Stimulated activated CD4-positive, alpha-beta T cell treated with anti-CD3 and anti-CD28 coated beads, Interleukin-1b, Interleukin-23, amount 100 ng/mL, for 48 hours (primary cell): ENCODE results near the gene MAX.

Experiments used
- DNase-seq: peaks from one replicate; pipeline ENCODE4 v3.0.0-alpha.2; 2020

The MAX gene, protein sequence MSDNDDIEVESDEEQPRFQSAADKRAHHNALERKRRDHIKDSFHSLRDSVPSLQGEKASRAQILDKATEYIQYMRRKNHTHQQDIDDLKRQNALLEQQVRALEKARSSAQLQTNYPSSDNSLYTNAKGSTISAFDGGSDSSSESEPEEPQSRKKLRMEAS

GRCh38 chr14:65102441-65103149 is at the start of gene MAX:
MAX (minus strand) TSS chr14:65102517; CDS start chr14:65102339, 178 bp downstream.
- peak; percentile 99 for DNase-seq

GRCh38 chr14:65151609-65151956 is 49.3 kb upstream of the MAX start:
- DNase-seq = no peak

DNA sequence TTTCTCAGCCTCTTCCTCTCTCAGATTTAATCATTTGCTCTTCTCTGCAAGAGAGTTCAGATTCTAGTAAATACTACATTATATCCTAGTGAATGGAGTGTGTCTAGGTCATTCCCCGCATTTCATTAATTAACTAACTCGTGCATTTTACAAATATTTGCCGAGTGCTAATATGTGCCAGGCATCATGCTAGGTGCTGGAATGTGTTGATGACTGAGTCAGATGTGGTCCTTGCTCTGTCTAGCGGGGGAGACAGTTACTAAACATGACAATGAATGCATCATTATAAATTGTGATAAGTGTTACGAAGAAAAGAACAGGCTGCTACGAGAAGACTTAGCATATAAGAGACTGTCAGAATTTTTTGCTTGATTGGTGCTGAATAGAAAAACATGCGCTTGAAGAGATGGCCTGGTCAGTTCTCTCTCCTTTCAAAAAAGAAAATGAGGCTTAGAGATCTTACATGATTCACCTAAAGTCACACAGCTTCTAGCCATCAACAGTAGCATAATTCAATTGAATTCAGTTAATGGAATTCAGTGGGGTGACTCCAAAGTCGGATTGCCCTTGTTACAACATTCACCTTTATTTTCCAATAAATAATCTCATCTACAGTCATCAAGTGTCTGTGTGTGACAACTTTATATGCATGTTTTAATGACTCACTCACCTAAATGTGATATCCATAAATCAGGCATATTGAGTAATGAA is 48.7 kb upstream of the MAX start:
- no peak for DNase-seq

GRCh38 chr14:65149116-65149515 is 46.8 kb upstream of the MAX start:
- DNase-seq = no peak

DNA sequence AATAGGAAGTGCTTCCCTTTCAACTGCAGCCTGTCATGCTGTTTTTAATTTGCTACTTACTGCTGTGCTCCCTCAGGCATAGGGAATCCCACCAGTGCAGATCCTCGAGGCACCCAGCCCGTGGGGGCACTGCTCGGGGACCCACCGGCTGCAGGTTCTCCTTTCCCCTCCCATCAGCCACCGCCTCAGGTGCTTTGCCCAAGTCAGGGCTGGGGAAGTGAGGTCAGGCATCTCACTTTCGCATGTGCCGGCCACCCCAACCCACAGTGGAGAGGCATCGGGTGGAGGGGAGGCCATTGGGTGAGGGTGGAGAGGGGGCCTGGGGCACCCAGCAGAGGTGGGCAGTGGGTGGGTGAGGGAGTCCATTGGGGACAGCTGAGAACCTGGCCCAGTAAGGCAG is 41.9 kb upstream of the MAX start:
- no peak for DNase-seq

GRCh38 chr14:65142914-65143625 is 40.8 kb upstream of the MAX start:
- no peak for DNase-seq

DNA sequence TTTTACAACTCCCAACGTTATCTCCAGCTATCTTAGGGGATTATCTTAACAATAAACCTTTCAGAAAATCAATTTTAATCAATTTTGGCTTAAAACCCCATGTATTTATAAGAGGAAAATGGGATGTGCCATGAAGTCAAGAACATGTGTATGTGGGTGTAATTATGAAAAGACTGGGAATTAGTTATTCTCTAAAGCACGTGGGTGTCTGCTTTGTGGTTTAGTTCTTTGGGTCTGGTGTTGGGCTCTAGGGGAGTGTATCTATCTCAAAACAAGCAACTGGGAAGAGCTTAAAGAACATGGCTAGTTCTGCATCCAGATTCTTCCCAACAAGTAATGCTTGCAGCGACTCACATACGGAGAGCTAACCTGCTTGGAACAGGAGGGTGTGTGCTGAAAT is 40.1 kb upstream of the MAX start:
- DNase-seq = no peak

GRCh38 chr14:65141523-65141922 is 39.2 kb upstream of the MAX start:
- no peak for DNase-seq

DNA sequence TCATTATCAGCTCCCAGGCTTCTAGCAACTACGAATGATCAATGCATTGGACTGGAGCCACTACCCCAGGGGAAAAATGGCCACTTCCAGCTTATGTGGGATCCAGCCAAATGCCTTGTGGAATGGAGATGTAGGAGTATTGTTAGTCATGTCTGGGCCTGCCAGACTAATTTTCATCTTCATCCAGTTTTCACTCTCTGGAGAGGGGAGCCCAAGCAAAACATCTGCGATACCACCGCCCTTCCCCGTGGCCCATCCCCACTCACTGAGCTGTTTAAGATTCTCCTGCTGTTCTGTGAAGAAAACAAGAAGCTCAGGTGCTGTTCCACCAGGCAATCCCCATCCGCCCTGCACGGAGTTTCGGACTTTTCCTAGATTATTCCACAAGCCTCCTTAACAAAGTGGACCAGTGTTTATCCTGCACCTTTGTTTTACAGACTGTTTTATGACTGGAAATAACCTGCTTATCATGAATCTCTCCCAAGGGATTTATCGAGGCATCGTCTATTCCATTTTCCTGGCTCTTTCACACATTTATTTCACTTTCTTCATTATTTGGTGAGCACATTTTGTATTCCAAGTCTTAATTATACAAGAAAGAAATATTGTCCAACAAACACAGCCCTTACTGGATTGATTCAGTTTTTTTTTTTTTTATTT is 35.5 kb upstream of the MAX start:
- DNase-seq = no peak

- no peak for DNase-seq
These were observed 32.6 kb upstream of the MAX start for GRCh38 chr14:65134651-65135579.

DNA sequence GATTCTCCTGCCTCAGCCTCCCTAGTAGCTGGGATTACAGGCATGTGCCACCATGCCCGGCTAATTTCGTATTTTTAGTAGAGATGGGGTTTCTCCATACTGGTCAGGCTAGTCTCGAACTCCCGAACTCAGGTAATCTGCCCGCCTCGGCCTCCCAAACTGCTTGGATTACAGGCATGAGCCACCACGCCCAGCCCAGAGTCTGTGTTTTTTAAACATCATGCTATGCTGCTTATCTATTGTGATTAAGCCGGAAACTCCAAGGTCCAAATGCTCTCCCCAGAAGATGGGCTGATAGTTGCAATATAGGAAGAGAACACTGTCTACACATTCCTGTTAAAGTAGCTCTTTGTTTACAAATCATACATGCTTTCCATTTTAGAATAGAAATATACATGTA is 30.5 kb upstream of the MAX start:
- no peak for DNase-seq

DNA sequence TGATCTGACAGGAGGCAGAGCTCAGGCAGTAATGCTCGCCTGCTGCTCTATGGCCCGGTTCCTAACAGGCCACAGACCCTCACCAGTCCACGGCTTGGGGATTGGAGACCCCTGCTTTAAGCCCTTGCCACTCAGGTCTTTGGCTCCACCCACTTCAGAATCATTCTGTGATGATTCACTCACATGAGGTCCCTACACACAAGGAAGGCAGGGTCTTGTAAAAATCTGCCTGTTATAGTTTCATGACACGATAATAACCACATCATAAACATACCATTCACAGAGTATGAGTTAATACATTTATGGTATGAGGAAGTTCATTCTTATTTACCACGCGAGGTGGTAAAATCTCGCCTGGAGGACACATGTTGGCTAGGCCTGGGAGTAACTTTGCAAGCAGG is 29.0 kb upstream of the MAX start:
- DNase-seq = no peak

GRCh38 chr14:65128096-65128495 is 25.8 kb upstream of the MAX start:
- no peak for DNase-seq

- DNase-seq = no peak
These were observed 15.7 kb upstream of the MAX start for GRCh38 chr14:65117769-65118745.

- DNase-seq = no peak
These were observed 13.3 kb upstream of the MAX start for GRCh38 chr14:65115615-65116014.

DNA sequence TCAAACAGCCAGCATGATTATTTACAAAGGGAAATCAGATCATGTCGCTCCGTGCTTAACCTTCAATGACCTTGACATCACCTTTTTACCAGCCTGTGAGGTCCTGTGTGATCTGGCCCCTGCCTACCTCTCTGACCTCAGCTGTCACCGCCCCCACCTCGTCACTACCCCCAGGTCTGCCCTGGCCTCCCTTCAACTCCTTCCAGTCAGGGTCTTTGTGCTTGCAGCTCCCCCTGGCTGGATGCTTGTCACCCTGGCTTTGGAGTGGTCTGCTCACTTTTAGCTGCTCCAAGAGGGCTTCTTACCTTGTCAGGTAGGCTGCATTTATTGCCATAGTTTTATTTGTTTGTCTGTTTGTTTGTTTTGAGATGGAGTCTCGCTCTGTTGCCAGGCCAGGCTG is 8.2 kb upstream of the MAX start:
- DNase-seq = no peak

GRCh38 chr14:65109357-65109756 is 7.0 kb upstream of the MAX start:
- DNase-seq = no peak

DNA sequence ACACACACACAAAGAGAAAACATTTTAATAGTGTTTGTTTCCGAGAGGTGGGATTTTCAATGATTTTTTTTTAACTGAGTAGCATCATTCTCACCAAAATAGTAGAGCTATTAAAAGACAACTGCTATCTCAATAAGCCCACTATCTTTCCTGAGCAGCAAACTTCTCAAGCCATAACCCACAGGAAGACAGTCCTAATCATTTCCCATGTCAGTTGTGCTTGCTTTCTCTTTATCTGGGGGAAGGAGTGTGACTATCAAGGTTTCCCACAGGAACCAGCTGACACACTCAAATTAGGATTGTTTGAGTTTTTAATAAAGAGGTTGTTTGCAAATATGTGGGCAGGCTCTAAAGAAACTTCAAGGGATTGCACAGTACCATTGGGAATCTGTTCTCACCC is 4.9 kb upstream of the MAX start:
- DNase-seq = no peak

- no peak for DNase-seq
These were observed 4.4 kb upstream of the MAX start for GRCh38 chr14:65106736-65107135.

GRCh38 chr14:65106316-65106715 is 4.0 kb upstream of the MAX start:
- no peak for DNase-seq

DNA sequence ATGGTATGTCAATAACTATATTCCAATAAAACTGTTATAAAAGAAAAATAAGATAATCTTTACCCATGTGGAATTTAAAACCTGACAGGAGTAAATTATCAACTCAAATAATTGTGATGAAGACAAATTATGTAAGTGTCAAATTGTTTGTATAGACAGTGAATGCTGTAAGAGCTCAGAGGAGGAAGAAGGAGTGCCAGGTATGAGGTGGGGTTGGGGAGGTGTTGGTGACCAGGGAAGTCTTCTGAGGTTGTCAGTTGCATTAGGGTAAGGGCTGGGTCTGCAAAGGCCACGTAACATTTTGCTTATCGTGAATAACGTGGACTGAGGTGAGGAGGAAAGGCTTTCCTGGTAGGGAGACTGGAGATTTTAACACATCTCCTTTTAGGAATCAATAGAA is 2.5 kb upstream of the MAX start:
- DNase-seq = no peak
